Measurements from ENCODE around the gene AVPR1A.
A peak's percentile ranks its signal among the peaks of the same experiment; 100 is the strongest.

AVPR1A gene

DNA sequence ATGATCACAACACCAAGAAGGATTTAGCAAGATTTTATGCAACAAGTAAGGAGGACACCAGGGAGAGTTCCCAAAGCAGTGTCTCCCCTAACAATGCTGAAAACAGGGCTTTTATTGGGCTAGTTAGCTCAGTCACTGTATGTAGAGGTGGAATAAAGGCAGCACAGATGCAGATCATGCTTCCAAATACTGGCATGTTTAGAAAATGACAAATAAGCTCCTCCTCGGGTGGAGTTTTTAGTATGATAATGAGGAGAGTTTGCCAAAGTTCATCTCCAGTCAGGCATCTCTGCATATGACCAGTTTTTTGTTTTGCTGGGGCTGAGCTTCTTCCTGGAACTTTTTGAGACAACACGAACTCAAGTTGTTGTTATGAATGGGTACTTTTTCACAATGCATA lies 4.4 kb upstream of the AVPR1A start:
- no peak for DNase-seq (ENCODE audit: low read depth)
- TF ChIP-seq, protein P1, sequence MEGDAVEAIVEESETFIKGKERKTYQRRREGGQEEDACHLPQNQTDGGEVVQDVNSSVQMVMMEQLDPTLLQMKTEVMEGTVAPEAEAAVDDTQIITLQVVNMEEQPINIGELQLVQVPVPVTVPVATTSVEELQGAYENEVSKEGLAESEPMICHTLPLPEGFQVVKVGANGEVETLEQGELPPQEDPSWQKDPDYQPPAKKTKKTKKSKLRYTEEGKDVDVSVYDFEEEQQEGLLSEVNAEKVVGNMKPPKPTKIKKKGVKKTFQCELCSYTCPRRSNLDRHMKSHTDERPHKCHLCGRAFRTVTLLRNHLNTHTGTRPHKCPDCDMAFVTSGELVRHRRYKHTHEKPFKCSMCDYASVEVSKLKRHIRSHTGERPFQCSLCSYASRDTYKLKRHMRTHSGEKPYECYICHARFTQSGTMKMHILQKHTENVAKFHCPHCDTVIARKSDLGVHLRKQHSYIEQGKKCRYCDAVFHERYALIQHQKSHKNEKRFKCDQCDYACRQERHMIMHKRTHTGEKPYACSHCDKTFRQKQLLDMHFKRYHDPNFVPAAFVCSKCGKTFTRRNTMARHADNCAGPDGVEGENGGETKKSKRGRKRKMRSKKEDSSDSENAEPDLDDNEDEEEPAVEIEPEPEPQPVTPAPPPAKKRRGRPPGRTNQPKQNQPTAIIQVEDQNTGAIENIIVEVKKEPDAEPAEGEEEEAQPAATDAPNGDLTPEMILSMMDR (IDR thresholded peaks at IDR 0.05; ENCODE audit: insufficient read depth, low read depth, low read length, missing control alignments), result no peak
- H3K4me3 ChIP-seq (ENCODE audit: low read depth, low read length), result no peak overlapping the region

DNA sequence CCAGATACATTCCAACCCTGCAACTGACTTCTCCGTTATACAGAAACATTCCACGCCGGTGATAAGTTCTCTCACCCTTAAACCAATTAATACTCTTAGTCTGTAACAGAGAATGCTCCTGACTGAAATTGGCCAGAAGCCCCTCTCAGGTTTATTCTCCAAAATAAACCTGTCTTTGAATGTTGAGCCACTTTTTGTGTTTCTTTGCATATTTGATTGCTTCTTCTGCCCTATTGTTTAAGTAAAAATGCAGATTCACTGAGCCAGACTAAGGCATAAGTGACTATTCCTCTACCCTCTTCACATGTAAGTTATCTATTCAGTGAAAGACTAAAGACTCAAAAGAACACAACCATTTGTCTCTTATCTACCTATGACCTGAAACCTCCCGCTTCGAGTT lies 3.6 kb upstream of the AVPR1A start:
- TF ChIP-seq, protein P1 (IDR thresholded peaks at IDR 0.05; ENCODE audit: insufficient read depth, low read depth, low read length, missing control alignments), result no peak
- H3K4me3 ChIP-seq (ENCODE audit: low read depth, low read length), result no peak overlapping the region
- no peak for DNase-seq (ENCODE audit: low read depth)

DNA sequence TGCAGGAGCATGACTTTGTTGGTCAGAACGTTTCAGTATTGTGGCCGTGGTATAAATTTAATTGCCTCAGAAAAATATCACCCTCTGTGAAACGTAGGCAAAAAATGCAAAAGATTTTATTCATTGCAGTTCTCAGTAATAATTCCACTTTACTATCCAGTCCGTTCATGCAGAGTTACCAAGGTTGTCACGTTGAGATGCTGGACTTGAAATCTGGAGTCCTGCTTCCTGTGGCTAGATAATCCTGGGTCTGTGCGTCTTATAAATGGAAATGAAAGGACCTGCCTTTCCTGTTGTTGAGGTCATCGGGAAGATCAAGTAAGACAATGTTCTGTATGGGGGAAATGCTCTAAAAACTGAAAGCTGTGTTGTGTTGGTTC lies 1.3 kb upstream of the AVPR1A start:
- no peak for DNase-seq (ENCODE audit: low read depth)
- H3K4me3 ChIP-seq (ENCODE audit: low read depth, low read length), result no peak overlapping the region

GRCh38 chr12:63151623-63152320 lies 771 bp upstream of the AVPR1A start:
- TF ChIP-seq, protein P1 (IDR thresholded peaks at IDR 0.05; ENCODE audit: insufficient read depth, low read depth, low read length, missing control alignments), result peak; percentile 75
- no peak overlapping the region for H3K4me3 ChIP-seq (ENCODE audit: low read depth, low read length)
- peak; percentile 49 for DNase-seq (ENCODE audit: low read depth)

More for the DNA sequence above, 1.3 kb upstream of the AVPR1A start:
- TF ChIP-seq, protein P1 (IDR thresholded peaks at IDR 0.05; ENCODE audit: insufficient read depth, low read depth, low read length, missing control alignments), result no peak

DNA sequence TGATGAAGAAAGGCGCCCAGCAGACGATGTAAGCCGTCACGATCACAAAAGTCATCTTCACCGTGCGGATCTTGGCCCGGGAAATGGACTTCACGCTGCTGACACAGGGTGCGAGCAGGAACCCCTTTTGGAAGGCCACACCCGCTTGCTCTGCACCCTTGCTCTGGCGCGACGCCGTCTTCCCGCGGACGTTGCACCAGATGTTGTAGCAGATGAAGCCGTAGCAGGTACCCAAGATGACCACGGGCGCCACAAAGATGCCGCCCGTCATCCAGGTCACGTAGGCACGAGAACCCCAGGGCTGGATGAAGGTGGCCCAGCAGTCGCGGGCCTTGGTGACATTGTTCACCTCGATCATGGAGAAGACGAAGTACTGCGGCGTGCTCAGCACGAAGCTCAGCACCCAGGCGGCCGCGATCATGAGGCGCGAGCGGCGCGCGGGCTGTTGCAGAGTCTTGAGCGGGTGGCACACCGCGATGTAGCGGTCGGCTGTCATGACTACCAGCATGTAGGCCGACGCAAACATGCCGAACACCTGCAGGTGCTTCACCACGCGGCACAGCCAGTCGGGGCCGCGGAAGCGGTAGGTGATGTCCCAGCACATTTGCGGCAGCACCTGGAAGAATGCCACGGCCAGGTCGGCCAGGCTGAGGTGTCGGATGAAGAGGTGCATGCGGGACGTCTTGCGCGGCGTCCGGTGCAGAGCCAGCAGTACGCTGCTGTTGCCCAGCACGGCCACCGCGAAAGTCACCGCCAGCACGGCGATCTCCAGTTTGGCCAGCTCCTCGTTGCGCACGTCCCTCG lies 890 bp downstream of the AVPR1A start:
- TF ChIP-seq, protein P1 (IDR thresholded peaks at IDR 0.05; ENCODE audit: insufficient read depth, low read depth, low read length, missing control alignments), result no peak
- H3K4me3 ChIP-seq (ENCODE audit: low read depth, low read length), result no peak overlapping the region
- DNase-seq (ENCODE audit: low read depth), result no peak

DNA sequence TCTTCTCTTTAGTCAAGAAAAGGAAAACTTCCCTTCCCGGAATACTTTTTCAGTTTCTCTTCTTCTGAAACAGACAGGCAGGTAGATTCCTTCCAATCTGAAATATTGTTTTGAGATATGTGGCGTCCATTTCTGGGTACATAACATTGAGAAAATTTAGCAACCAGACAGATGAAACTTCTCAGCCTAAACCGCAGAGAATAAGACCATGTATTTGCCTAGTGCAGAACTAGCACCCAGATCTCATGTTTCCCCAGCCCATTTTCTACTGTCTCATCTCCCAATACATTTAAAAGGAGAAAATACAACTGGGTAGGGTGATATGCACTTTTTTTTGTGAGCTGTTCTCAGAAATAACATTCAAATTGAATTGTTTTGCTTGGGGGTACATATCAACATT lies 6.4 kb downstream of the AVPR1A start:
- TF ChIP-seq, protein P1 (IDR thresholded peaks at IDR 0.05; ENCODE audit: insufficient read depth, low read depth, low read length, missing control alignments), result no peak
- H3K4me3 ChIP-seq (ENCODE audit: low read depth, low read length), result no peak overlapping the region
- no peak for DNase-seq (ENCODE audit: low read depth)
